HepG2 (cell line): Measurements from ENCODE around the gene EFNB1. TPM values are rescaled to one million over a fixed set of nuclear protein-coding genes. Genes with fewer than 3 reads are reported as not detected.
"Not testable (repeated sequence)": the region's sequence is repeated elsewhere in the genome, so short reads cannot be mapped to it uniquely, and the experiment has no call there.

Experiments
- ATAC-seq: fragments of 200-7000 bp; cut with Tn5 transposase; 3 replicates; pipeline ENCODE4 v1.9.1; 2020; ENCODE audit warnings: mild to moderate bottlenecking, moderate library complexity
- BruUV-seq: library from RNA; stranded (reverse); fragments of 400-500 nt; replicated peaks from 2 replicates; lab custom pipeline; 2021; lab: Mats Ljungman, UMichigan
- CTCF ChIA-PET: fragments of 300-600 bp; formaldehyde crosslinking; extraction: SDS; loops from one replicate; lab custom pipeline; 2021; ENCODE audit warnings: low total read pairs, inconsistent platforms, low intra/inter-chr PET ratio; lab: Yijun Ruan, JAX
- POLR2A ChIA-PET: fragments of 350-600 bp; sonication (Branson Sonifier 250); formaldehyde crosslinking; loops from one replicate; lab custom pipeline; 2020; ENCODE audit warnings: antibody characterized with exemption, inconsistent platforms; lab: Yijun Ruan, JAX
- DNase-seq: peaks from one replicate; pipeline ENCODE4 v3.0.0-alpha.2; 2015; ENCODE audit warnings: low spot score
- FAIRE-seq: peaks from 3 replicates; lab custom pipeline; 2011; peaks lifted over from hg19 to GRCh38; lab: Jason Lieb, UNC
- H2AFZ ChIP-seq: one replicate; pipeline ENCODE4 v1.6.1; 2011; ENCODE audit warnings: low read length, inconsistent platforms
- H3K27ac ChIP-seq: fragments of 300-600 bp; 3 replicates; pipeline ENCODE4 v1.8.0; 2011; ENCODE audit warnings: mixed run types, mild to moderate bottlenecking, mixed read lengths, low read length, inconsistent platforms; ENCODE audit not compliant: insufficient read depth; ENCODE audit errors: extremely low read length
- H3K27me3 ChIP-seq, 2 experiments: fragments of 200-600 bp in 1 of 2; 2 replicates in 1 of 2; 3 replicates in 1 of 2; pipeline versions ENCODE4 v1.6.0 to v1.8.0; 2011; ENCODE audit warnings: low read length in 2 of 2, mild to moderate bottlenecking in 2 of 2, moderate library complexity in 2 of 2, inconsistent platforms in 1 of 2; ENCODE audit not compliant: insufficient read depth in 2 of 2, control insufficient read depth in 1 of 2
- H3K36me3 ChIP-seq, 2 experiments: fragments of 200-600 bp in 1 of 2; replicated peaks in 1 of 2; 2 replicates in 1 of 2; 3 replicates in 1 of 2; pipeline versions ENCODE4 v1.5.1 to v1.8.0; 2011; ENCODE audit warnings: low read length in 2 of 2, inconsistent platforms in 1 of 2; ENCODE audit not compliant: insufficient read depth in 2 of 2, control insufficient read depth in 1 of 2
- H3K4me1 ChIP-seq: 2 replicates; pipeline ENCODE4 v1.5.1; 2012; ENCODE audit warnings: low read length, inconsistent platforms; ENCODE audit not compliant: insufficient read depth
- H3K4me2 ChIP-seq: 2 replicates; pipeline ENCODE4 v1.6.0; 2011; ENCODE audit warnings: low read depth, low read length, inconsistent platforms
- H3K4me3 ChIP-seq, 3 experiments: fragments of 200-600 bp in 1 of 3; sonication (generic), shearing (Covaris generic) in 1 of 3; replicated peaks in 1 of 3; 2 replicates each; pipeline ENCODE4 v1.5.1; 2011 to 2016; ENCODE audit warnings: low read length in 3 of 3, inconsistent platforms in 2 of 3, low read depth in 2 of 3, mild to moderate bottlenecking in 2 of 3, control low read depth in 1 of 3, mixed read lengths in 1 of 3; ENCODE audit not compliant: insufficient read depth in 1 of 3
- H3K79me2 ChIP-seq: one replicate; pipeline ENCODE4 v1.6.1; 2011; ENCODE audit warnings: low read length, inconsistent platforms; ENCODE audit not compliant: insufficient read depth
- H3K9ac ChIP-seq: 2 replicates; pipeline ENCODE4 v1.6.0; 2011; ENCODE audit warnings: mild to moderate bottlenecking, low read depth, low read length, inconsistent platforms; ENCODE audit not compliant: insufficient read depth
- H3K9me3 ChIP-seq: 2 replicates; pipeline ENCODE4 v1.5.1; 2012; ENCODE audit warnings: mild to moderate bottlenecking, low read length
- H4K20me1 ChIP-seq: 2 replicates; pipeline ENCODE4 v1.6.0; 2011; ENCODE audit warnings: inconsistent platforms, mild to moderate bottlenecking, low read length, moderate library complexity; ENCODE audit not compliant: insufficient read depth
- FOSL1 ChIP-seq: sonication (generic); formaldehyde crosslinking; IDR thresholded peaks from 2 replicates; pipeline ENCODE4 v1.9.0; 2021; ENCODE audit warnings: missing genetic modification reagents, borderline replicate concordance
- GABPB1 ChIP-seq: IDR thresholded peaks from 2 replicates; pipeline ENCODE4 v1.6.1; 2016; ENCODE audit warnings: mild to moderate bottlenecking, missing genetic modification reagents, moderate library complexity, missing compliant biosample characterization
- HNRNPH1 ChIP-seq: fragments of 200-400 bp; formaldehyde crosslinking; optimal IDR thresholded peaks from 2 replicates; pipeline ENCODE3; 2017; ENCODE audit warnings: mild to moderate bottlenecking, low read depth, low read length
- ZFAT ChIP-seq: sonication (generic); formaldehyde crosslinking; conservative IDR thresholded peaks from 2 replicates; pipeline ENCODE4 v1.8.1; 2023; ENCODE audit warnings: missing genetic modification reagents, inconsistent platforms
- ZNF816 ChIP-seq: sonication (generic); formaldehyde crosslinking; IDR thresholded peaks from 2 replicates; pipeline ENCODE4 v1.8.0; 2022; ENCODE audit warnings: missing genetic modification reagents, mild to moderate bottlenecking, borderline replicate concordance
- WGBS: methylation state at CpG from one replicate; pipeline ENCODE4 v1.1.6; 2017; ENCODE audit warnings: low lambda C conversion rate; 5-methylcytosine and 5-hydroxymethylcytosine counted together
- in situ Hi-C: cut with HindIII; loops from 2 replicates; pipeline ENCODE4 v1.10.0; 2017; ENCODE audit warnings: low pct_unique_long_range_greater_than_20kb; ENCODE audit not compliant: extremely low pct_ligation_motif_present
- intact Hi-C: fragments of 100-400 bp; cut with micrococcal nuclease; formaldehyde crosslinking; loops from one replicate; pipeline ENCODE4 v1.10.0; 2022; ENCODE audit not compliant: unreplicated experiment
- polyA plus RNA-seq, 8 experiments: library from polyadenylated mRNA; depleted of rRNA in 3 of 8; stranded (reverse) in 7 of 8; unstranded in 1 of 8; fragments of >200 nt; fragmentation: Illumina TruSeq in 4 of 8; extraction: Trizol in 4 of 8; gene quantifications; 2 replicates each; pipeline versions ENCODE4 v1.2.1 to v1.2.3, GENCODE V29; 2011 to 2016; ENCODE audit warnings: low read depth in 4 of 8, missing spikeins in 1 of 8, mixed read lengths in 1 of 8; ENCODE audit not compliant: insufficient read depth in 1 of 8
- total RNA-seq, 5 experiments: library from RNA; depleted of rRNA; stranded (reverse); fragments of >200 nt; fragmentation: Illumina TruSeq; extraction: Trizol; gene quantifications; 2 replicates each; pipeline ENCODE4 v1.2.3, GENCODE V29; 2016; ENCODE audit warnings: low read depth in 1 of 5

Gene EFNB1
- total and polyA plus RNA-seq, 2 of the 13 experiments (the other 11 are each of a cell fraction or from before 2014, with no cell fraction given): 4.0 to 4.1 TPM

GRCh38 chrX:68784816-68785215 is 44.0 kb upstream of the EFNB1 start:
- TF ChIP-seq GABPB1 (CRISPR knock-in tag): no peak
- no peak for TF ChIP-seq FOSL1
- no peak for TF ChIP-seq ZNF816 (CRISPR knock-in tag)
- TF ChIP-seq HNRNPH1: no peak
- no peak for TF ChIP-seq ZFAT (CRISPR knock-in tag)
- ChIA-PET CTCF (no interaction called here), POLR2A (no interaction called here)
- no peak for FAIRE-seq
- H3K9me3 ChIP-seq: no peaks in the 10 kb centered on the region
- no peaks in the 10 kb centered on the region for H3K4me1 ChIP-seq
- H3K4me2 ChIP-seq: no peak overlapping the region
- no peaks in the 10 kb centered on the region for H3K79me2 ChIP-seq
- BruUV-seq: no TSS peak
- H3K4me3 ChIP-seq: no peak overlapping the region
- in situ Hi-C loops: no loop called here
- H2AFZ ChIP-seq: no peak overlapping the region
- no peak for DNase-seq
- intact Hi-C loops: no loop called here
- no peaks in the 10 kb centered on the region for H3K36me3 ChIP-seq
- H3K9ac ChIP-seq: no peak overlapping the region
- H3K27ac ChIP-seq: no peak overlapping the region
- H3K27me3 ChIP-seq: no peaks in the 10 kb centered on the region
- ATAC-seq: no peak
- no peaks in the 10 kb centered on the region for H4K20me1 ChIP-seq
- WGBS: 56% methylated on average over 1 of the region's 10 CpGs

GRCh38 chrX:68786581-68786980 is 42.2 kb upstream of the EFNB1 start:
- CTCF ChIA-PET, ATAC-seq, in situ Hi-C loops, H3K79me2 ChIP-seq, H2AFZ ChIP-seq, FAIRE-seq, BruUV-seq, intact Hi-C loops, POLR2A ChIA-PET, DNase-seq, H3K4me1 ChIP-seq, H3K9me3 ChIP-seq, H3K4me3 ChIP-seq, H3K9ac ChIP-seq, H3K4me2 ChIP-seq, H3K27ac ChIP-seq, H3K27me3 ChIP-seq, H3K36me3 ChIP-seq, H4K20me1 ChIP-seq: not testable (repeated sequence)
- 64% methylated on average over 4 of the region's 4 CpGs for WGBS
